ENCODE measurements around the gene SERPINA3. TPM values are rescaled to one million over a fixed set of nuclear protein-coding genes. Genes with fewer than 3 reads are reported as not detected.

Gene SERPINA3
- total RNA-seq, 1 donor from 2014 or later: 13.2 TPM

- DNase-seq (ENCODE audit: low spot score): no peak
Measured at GRCh38 chr14:94612580-94613554, 676 bp downstream of the SERPINA3 start.

GRCh38 chr14:94613720-94614644 lies 1.8 kb downstream of the SERPINA3 start:
- DNase-seq (ENCODE audit: low spot score): no peak

GRCh38 chr14:94614802-94615201 lies 2.6 kb downstream of the SERPINA3 start:
- no peak for DNase-seq (ENCODE audit: low spot score)

GRCh38 chr14:94615254-94615653 lies 3.1 kb downstream of the SERPINA3 start:
- no peak for DNase-seq (ENCODE audit: low spot score)

GRCh38 chr14:94615823-94616570 lies 3.8 kb downstream of the SERPINA3 start:
- no peak for DNase-seq (ENCODE audit: low spot score)

GRCh38 chr14:94617366-94617941 lies 5.3 kb downstream of the SERPINA3 start:
- DNase-seq (ENCODE audit: low spot score): no peak

GRCh38 chr14:94617988-94618822 lies 6.0 kb downstream of the SERPINA3 start:
- DNase-seq (ENCODE audit: low spot score): no peak

GRCh38 chr14:94619297-94619696 lies 7.1 kb downstream of the SERPINA3 start:
- no peak for DNase-seq (ENCODE audit: low spot score)

- no peak for DNase-seq (ENCODE audit: low spot score)
Measured at GRCh38 chr14:94620597-94620996, 8.4 kb downstream of the SERPINA3 start.

GRCh38 chr14:94621358-94622134 lies 9.4 kb downstream of the SERPINA3 start:
- DNase-seq (ENCODE audit: low spot score): no peak

- no peak for DNase-seq (ENCODE audit: low spot score)
Measured at GRCh38 chr14:94622653-94623421, 10.6 kb downstream of the SERPINA3 start.

- DNase-seq (ENCODE audit: low spot score): no peak
Measured at GRCh38 chr14:94623422-94623809, 11.2 kb downstream of the SERPINA3 start.

GRCh38 chr14:94623856-94624499 lies 11.8 kb downstream of the SERPINA3 start:
- no peak for DNase-seq (ENCODE audit: low spot score)

- no peak for DNase-seq (ENCODE audit: low spot score)
Measured at GRCh38 chr14:94624537-94625352, 12.6 kb downstream of the SERPINA3 start.

- no peak for DNase-seq (ENCODE audit: low spot score)
Measured at GRCh38 chr14:94625353-94625635, 13.1 kb downstream of the SERPINA3 start.

GRCh38 chr14:94628578-94628977 lies 16.4 kb downstream of the SERPINA3 start:
- no peak for DNase-seq (ENCODE audit: low spot score)

GRCh38 chr14:94630396-94630795 lies 18.2 kb downstream of the SERPINA3 start:
- no peak for DNase-seq (ENCODE audit: low spot score)

Measured in umbilical cord (tissue), 2 donors.